Liver (tissue), 9 donors: ENCODE results near the gene SLC25A19. TPM values are rescaled to one million over a fixed set of nuclear protein-coding genes. Genes with fewer than 3 reads are reported as not detected.
"Not testable (repeated sequence)": the region's sequence is repeated elsewhere in the genome, so short reads cannot be mapped to it uniquely, and the experiment has no call there.

Experiments
- DNase-seq: peaks from one replicate; pipeline ENCODE4 v3.0.0-alpha.2; 2017; ENCODE audit warnings: low spot score
- H3K27ac ChIP-seq, 2 donors: one replicate each; pipeline ENCODE4 v1.7.0; 2013; ENCODE audit warnings: inconsistent platforms in 2 of 2, low read length in 2 of 2, control low read depth in 1 of 2, low read depth in 1 of 2, mild to moderate bottlenecking in 1 of 2
- H3K27me3 ChIP-seq, 4 donors: one replicate each; pipeline versions ENCODE4 v1.6.1 to v1.7.0; 2013; ENCODE audit warnings: low read length in 3 of 4, inconsistent platforms in 1 of 4, mild to moderate bottlenecking in 1 of 4, moderate library complexity in 1 of 4; ENCODE audit not compliant: control insufficient read depth in 4 of 4, insufficient read depth in 4 of 4
- H3K36me3 ChIP-seq, 4 donors: one replicate each; pipeline versions ENCODE4 v1.6.1 to v1.7.0; 2013; ENCODE audit warnings: low read length in 3 of 4, mild to moderate bottlenecking in 3 of 4, low read depth in 1 of 4, moderate library complexity in 1 of 4; ENCODE audit not compliant: control insufficient read depth in 4 of 4, insufficient read depth in 3 of 4
- H3K4me1 ChIP-seq, 4 donors: one replicate each; pipeline versions ENCODE4 v1.6.1 to v1.7.0; 2013; ENCODE audit warnings: low read length in 3 of 4, mild to moderate bottlenecking in 3 of 4, moderate library complexity in 1 of 4; ENCODE audit not compliant: control insufficient read depth in 4 of 4, insufficient read depth in 4 of 4
- H3K4me3 ChIP-seq, 3 donors: one replicate each; pipeline versions ENCODE4 v1.6.1 to v1.7.0; 2013; ENCODE audit warnings: low read length in 3 of 3, control low read depth in 1 of 3, low read depth in 1 of 3, mild to moderate bottlenecking in 1 of 3
- H3K9ac ChIP-seq, 2 donors: one replicate each; pipeline ENCODE4 v1.7.0; 2013; ENCODE audit warnings: low read length in 2 of 2, mild to moderate bottlenecking in 2 of 2, moderate library complexity in 2 of 2, control low read depth in 1 of 2, low read depth in 1 of 2
- H3K9me3 ChIP-seq, 4 donors: one replicate each; pipeline versions ENCODE4 v1.6.1 to v1.7.0; 2013; ENCODE audit warnings: low read length in 3 of 4; ENCODE audit not compliant: control insufficient read depth in 4 of 4
- EGR1 ChIP-seq, 2 donors: IDR thresholded peaks; 2 replicates each; pipeline ENCODE4 v1.6.1; 2016 to 2018; ENCODE audit warnings: antibody characterized with exemption in 2 of 2, low read depth in 2 of 2
- FOXA1 ChIP-seq: IDR thresholded peaks from 2 replicates; pipeline ENCODE4 v1.6.1; 2016; ENCODE audit warnings: antibody characterized with exemption
- FOXA2 ChIP-seq: IDR thresholded peaks from 2 replicates; pipeline ENCODE4 v1.6.1; 2016; ENCODE audit warnings: antibody characterized with exemption
- GABPA ChIP-seq, 2 donors: IDR thresholded peaks in 1 of 2; conservative IDR thresholded peaks in 1 of 2; 2 replicates each; pipeline ENCODE4 v1.6.1; 2016; ENCODE audit warnings: antibody characterized with exemption in 2 of 2, mild to moderate bottlenecking in 1 of 2, moderate library complexity in 1 of 2
- HNF4A ChIP-seq, 2 donors: conservative IDR thresholded peaks; 2 replicates each; pipeline ENCODE4 v1.6.1; 2016; ENCODE audit warnings: antibody characterized with exemption in 2 of 2, mild to moderate bottlenecking in 2 of 2
- HNF4G ChIP-seq: IDR thresholded peaks from 2 replicates; pipeline ENCODE4 v1.6.1; 2016; ENCODE audit warnings: antibody characterized with exemption
- JUND ChIP-seq, 2 donors: IDR thresholded peaks; 2 replicates each; pipeline ENCODE4 v1.6.1; 2016; ENCODE audit warnings: antibody characterized with exemption in 2 of 2
- NR2F2 ChIP-seq: IDR thresholded peaks from 2 replicates; pipeline ENCODE4 v1.6.1; 2016; ENCODE audit warnings: antibody characterized with exemption
- RAD21 ChIP-seq, 2 donors: IDR thresholded peaks; 2 replicates each; pipeline ENCODE4 v1.6.1; 2016; ENCODE audit warnings: antibody characterized with exemption in 2 of 2, mild to moderate bottlenecking in 2 of 2
- RXRA ChIP-seq, 2 donors: IDR thresholded peaks; 2 replicates each; pipeline ENCODE4 v1.6.1; 2017 to 2018; ENCODE audit warnings: antibody characterized with exemption in 2 of 2, mild to moderate bottlenecking in 1 of 2
- SP1 ChIP-seq: IDR thresholded peaks from 2 replicates; pipeline ENCODE4 v1.6.1; 2018; ENCODE audit warnings: antibody characterized with exemption, mild to moderate bottlenecking
- TAF1 ChIP-seq: conservative IDR thresholded peaks from 2 replicates; pipeline ENCODE4 v1.6.1; 2016; ENCODE audit warnings: antibody characterized with exemption, mild to moderate bottlenecking
- YY1 ChIP-seq: IDR thresholded peaks from 2 replicates; pipeline ENCODE4 v1.6.1; 2016; ENCODE audit warnings: antibody characterized with exemption, mild to moderate bottlenecking
- WGBS: extraction: QIAGEN DNeasy Blood & Tissue Kit; methylation state at CpG from one replicate; pipeline ENCODE4 v1.1.7; 2013; 5-methylcytosine and 5-hydroxymethylcytosine counted together
- polyA plus RNA-seq, 2 donors: library from polyadenylated mRNA; stranded (reverse) in 1 of 2; unstranded in 1 of 2; fragments of 200-250 nt in 1 of 2; fragments of >200 nt in 1 of 2; fragmentation: Nextera tagmentation in 1 of 2; extraction: Ambion mirVana in 1 of 2; gene quantifications; one replicate each; pipeline versions ENCODE4 v1.2.1 to v1.2.3, GENCODE V29; 2013 to 2015
- total RNA-seq, 2 donors: library from RNA; depleted of rRNA; stranded (reverse); fragments of >200 nt; gene quantifications; one replicate each; pipeline ENCODE4 v1.2.3, GENCODE V29; 2014
- TF ChIP-seq, protein P1 (sequence below): fragments of 150-350 bp; IDR thresholded peaks from 2 replicates; pipeline ENCODE4 v1.5.1; 2017; ENCODE audit warnings: improper control_type of control experiment, low read depth, low read length; ENCODE audit not compliant: missing input control
- TF ChIP-seq, protein P2 (sequence below): IDR thresholded peaks from 2 replicates; pipeline ENCODE4 v1.6.1; 2016; ENCODE audit warnings: antibody characterized with exemption
- TF ChIP-seq, protein P3 (sequence below): IDR thresholded peaks from 2 replicates; pipeline ENCODE4 v1.6.1; 2016; ENCODE audit warnings: antibody characterized with exemption
- TF ChIP-seq, protein P4 (sequence below): IDR thresholded peaks from 2 replicates; pipeline ENCODE4 v1.6.1; 2016; ENCODE audit warnings: antibody characterized with exemption
- donor health status: healthy.
- donor health status: healthy.
- donor health status: healthy.
- donor health status: healthy.
- donor health status: healthy.

SLC25A19 gene
- total and polyA plus RNA-seq, 4 donors = 4.7 to 9.5 (median 6.6) TPM

DNA sequence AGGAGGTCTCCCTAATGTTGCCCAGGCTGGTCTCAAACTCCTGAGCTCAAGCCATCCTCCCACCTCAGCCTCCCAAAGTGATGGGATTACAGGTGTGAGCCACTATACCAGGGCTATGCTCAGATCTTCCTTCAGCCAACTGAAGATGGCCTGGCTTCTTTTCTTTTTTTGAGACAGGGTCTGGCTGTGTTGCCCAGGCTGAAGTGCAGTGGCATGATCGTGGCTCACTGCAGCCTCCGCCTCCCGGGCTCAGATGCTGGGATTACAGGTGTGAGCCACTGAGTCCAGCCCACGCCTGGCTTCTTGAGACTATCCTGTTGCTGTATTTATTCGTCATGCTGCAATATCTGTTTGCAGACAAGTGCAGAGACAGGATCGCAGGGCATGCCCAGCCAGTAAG, 4.1 kb downstream of the SLC25A19 start (continued):
- TF ChIP-seq, protein P1, sequence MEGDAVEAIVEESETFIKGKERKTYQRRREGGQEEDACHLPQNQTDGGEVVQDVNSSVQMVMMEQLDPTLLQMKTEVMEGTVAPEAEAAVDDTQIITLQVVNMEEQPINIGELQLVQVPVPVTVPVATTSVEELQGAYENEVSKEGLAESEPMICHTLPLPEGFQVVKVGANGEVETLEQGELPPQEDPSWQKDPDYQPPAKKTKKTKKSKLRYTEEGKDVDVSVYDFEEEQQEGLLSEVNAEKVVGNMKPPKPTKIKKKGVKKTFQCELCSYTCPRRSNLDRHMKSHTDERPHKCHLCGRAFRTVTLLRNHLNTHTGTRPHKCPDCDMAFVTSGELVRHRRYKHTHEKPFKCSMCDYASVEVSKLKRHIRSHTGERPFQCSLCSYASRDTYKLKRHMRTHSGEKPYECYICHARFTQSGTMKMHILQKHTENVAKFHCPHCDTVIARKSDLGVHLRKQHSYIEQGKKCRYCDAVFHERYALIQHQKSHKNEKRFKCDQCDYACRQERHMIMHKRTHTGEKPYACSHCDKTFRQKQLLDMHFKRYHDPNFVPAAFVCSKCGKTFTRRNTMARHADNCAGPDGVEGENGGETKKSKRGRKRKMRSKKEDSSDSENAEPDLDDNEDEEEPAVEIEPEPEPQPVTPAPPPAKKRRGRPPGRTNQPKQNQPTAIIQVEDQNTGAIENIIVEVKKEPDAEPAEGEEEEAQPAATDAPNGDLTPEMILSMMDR = no peak

DNA sequence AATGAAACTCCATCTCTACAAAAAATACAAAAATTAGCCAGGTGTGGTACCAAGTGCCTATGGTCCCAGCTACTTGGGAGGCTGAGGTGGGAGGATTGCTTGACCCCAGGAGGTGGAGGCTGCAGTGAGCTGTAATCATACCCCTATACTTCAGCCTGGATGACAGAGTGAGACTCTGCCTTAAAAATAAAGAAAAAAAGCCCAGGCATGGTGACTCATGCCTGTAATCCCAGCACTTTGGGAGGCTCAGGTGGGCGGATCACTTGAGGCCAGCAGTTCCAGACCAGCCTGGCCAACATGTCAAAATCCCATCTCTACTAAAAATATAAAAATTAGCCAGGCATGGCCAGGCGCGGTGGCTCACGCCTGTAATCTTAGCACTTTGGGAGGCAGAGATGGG, 9.0 kb downstream of the SLC25A19 start:
- not testable (repeated sequence) for H3K4me3 ChIP-seq
- WGBS = 98% methylated on average over 4 of the region's 4 CpGs

DNA sequence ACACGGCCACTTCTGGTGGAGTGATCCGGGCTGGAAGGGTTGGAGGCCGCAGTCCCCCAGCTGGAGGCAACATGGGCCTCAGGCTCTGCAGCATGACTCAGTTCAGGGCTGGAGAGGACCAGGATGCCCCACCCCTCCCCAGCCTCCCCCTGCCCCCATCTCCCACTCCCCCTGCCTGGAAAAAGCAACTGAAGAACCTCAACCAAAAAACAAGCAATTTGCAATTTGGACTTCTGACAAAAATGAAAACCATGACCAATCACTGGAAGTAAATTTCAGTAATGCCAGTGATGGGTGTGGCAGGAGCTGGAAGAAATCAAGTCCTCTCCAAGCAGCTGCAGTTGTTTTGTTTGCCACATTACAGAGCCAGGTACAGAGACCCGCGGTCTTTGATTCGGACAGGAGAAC, 11.6 kb downstream of the SLC25A19 start:
- Histone ChIP-seq H3K9ac (no peak overlapping the region), H3K27ac (no peak overlapping the region), H3K4me1 (no peaks in the 10 kb centered on the region), H3K9me3 (no peaks in the 10 kb centered on the region), H3K4me3 (no peak overlapping the region), H3K36me3 (peaks cover 0 to 12% (median 3%) of the 10 kb centered on the region in 4 donors), H3K27me3 (no peaks in the 10 kb centered on the region)
- WGBS = 95% methylated on average over 6 of the region's 6 CpGs
- no peak for DNase-seq
- no peak for TF ChIP-seq RAD21 (IDR thresholded peaks at IDR 0.05)

More for the DNA sequence above, 9.0 kb downstream of the SLC25A19 start:
- H3K4me1 ChIP-seq, H3K27me3 ChIP-seq, H3K27ac ChIP-seq, H3K9me3 ChIP-seq, H3K9ac ChIP-seq, H3K36me3 ChIP-seq, DNase-seq: not testable (repeated sequence)

DNA sequence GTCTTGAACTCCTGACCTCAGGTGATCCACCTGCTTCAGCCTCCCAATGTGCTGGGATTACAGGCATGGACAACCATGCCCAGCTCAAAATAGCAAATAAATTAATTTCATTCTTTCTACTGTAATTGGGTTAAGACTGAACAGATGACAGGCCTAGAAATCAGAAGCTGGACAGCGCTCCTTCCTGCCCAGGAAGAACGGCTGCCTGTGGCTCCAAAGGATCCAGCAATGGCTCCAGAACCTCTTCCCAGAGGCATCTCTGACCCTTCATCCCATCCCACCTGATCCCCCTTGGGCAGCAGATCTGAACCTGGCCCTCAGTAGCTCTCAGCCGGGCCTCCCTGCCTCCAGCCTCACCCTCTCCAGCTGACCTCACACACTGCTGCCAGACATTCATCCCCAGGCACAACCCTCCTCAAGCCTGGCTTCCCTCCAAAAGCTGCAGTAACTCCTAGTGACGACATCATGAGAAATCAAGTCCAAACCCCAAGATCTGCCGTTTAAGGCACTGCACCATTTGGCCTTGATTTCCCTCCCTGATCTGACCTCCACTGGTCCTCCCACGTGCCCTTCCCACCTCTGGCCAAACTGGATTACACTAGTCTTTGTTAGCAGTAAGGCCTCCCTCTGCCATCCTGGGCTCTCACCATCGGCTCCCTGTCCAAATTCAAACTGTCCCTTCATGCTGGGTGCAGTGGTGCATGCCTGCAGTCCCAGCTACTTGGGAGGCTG, 15.1 kb downstream of the SLC25A19 start:
- TF ChIP-seq NR2F2 = no peak
- TF ChIP-seq HNF4G = no peak
- TF ChIP-seq, protein P2, sequence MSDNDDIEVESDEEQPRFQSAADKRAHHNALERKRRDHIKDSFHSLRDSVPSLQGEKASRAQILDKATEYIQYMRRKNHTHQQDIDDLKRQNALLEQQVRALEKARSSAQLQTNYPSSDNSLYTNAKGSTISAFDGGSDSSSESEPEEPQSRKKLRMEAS = no peak
- no peak for TF ChIP-seq RXRA (IDR thresholded peaks at IDR 0.05)
- no peak for TF ChIP-seq JUND (IDR thresholded peaks at IDR 0.05)
- no peak for TF ChIP-seq GABPA (IDR thresholded peaks at IDR 0.05 in 1 of 2, conservative IDR thresholded peaks at IDR 0.05 in 1 of 2)
- no peak for TF ChIP-seq EGR1 (IDR thresholded peaks at IDR 0.05; ENCODE audit: low read depth in 2 of 2)
- TF ChIP-seq TAF1 = no peak
- TF ChIP-seq, protein P1 = no peak
- TF ChIP-seq FOXA2 = no peak
- no peak for TF ChIP-seq SP1
- TF ChIP-seq, protein P3, sequence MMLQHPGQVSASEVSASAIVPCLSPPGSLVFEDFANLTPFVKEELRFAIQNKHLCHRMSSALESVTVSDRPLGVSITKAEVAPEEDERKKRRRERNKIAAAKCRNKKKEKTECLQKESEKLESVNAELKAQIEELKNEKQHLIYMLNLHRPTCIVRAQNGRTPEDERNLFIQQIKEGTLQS = no peak
- no peak for TF ChIP-seq RAD21 (IDR thresholded peaks at IDR 0.05)
- TF ChIP-seq, protein P4, sequence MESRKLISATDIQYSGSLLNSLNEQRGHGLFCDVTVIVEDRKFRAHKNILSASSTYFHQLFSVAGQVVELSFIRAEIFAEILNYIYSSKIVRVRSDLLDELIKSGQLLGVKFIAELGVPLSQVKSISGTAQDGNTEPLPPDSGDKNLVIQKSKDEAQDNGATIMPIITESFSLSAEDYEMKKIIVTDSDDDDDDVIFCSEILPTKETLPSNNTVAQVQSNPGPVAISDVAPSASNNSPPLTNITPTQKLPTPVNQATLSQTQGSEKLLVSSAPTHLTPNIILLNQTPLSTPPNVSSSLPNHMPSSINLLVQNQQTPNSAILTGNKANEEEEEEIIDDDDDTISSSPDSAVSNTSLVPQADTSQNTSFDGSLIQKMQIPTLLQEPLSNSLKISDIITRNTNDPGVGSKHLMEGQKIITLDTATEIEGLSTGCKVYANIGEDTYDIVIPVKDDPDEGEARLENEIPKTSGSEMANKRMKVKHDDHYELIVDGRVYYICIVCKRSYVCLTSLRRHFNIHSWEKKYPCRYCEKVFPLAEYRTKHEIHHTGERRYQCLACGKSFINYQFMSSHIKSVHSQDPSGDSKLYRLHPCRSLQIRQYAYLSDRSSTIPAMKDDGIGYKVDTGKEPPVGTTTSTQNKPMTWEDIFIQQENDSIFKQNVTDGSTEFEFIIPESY = no peak
- no peak for TF ChIP-seq FOXA1
- TF ChIP-seq HNF4A (conservative IDR thresholded peaks at IDR 0.05) = no peak
- TF ChIP-seq YY1 = no peak
- Histone ChIP-seq H3K9ac (no peak overlapping the region), H3K4me1 (peaks cover 7 to 21% (median 17%) of the 10 kb centered on the region in 4 donors), H3K9me3 (no peaks in the 10 kb centered on the region), H3K27ac (no peak overlapping the region), H3K36me3 (peaks cover 0 to 3% (median 2%) of the 10 kb centered on the region in 4 donors), H3K27me3 (no peaks in the 10 kb centered on the region), H3K4me3 (no peak overlapping the region)
- no peak for DNase-seq
- WGBS = 84% methylated on average over 7 of the region's 7 CpGs
